ENCODE data around the gene MSRB2.

The MSRB2 gene

DNA sequence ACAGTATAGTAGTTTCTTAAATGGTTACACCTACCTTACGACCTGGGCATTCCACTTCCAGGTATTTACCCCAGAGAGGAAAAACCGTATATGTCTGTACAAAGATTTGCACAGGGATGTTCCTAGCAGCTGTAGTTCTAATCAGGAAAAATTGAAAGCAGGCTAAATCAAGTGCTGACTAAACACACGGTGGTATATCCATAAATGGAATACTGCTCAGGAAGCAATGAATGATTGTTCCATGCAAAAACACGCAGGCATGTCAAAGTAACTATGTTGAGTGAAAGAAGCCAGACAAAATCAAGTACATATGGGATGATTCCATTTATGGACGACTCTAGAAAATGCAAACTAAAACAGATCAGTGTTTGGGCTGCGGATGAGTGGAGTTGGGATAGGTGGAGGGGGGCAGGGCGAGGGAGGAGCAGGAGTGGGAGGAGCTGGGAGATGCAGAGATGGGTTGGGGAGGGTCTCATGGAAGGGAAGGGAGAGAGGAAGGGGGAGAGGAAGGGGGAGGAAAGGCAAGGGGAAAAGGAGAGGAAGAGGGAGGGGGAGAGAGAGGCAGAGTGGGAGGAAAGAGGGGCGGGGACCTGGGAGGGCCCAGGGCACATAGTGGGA, 484 bp upstream of the MSRB2 start:
- Histone ChIP-seq H3K9me3 (ENCODE audit: insufficient read depth, low read length) (no peaks in the 10 kb centered on the region), H3K9ac (ENCODE audit: insufficient read length, low read depth) (no peak overlapping the region), H3K4me1 (ENCODE audit: insufficient read depth, insufficient read length) (no peaks in the 10 kb centered on the region), H3K27me3 (ENCODE audit: insufficient read depth, insufficient read length) (no peaks in the 10 kb centered on the region), H3K4me3 (ENCODE audit: insufficient read length, low read depth) (no peak overlapping the region), H3K36me3 (ENCODE audit: insufficient read depth, insufficient read length, low read length) (no peaks in the 10 kb centered on the region)
- TF ChIP-seq SUZ12 (IDR thresholded peaks at IDR 0.05; ENCODE audit: extremely low read depth, insufficient read depth, insufficient read length) (no peak), ZNF274 (IDR thresholded peaks at IDR 0.05; ENCODE audit: low read depth, low read length) (no peak), YY1 (IDR thresholded peaks at IDR 0.05; ENCODE audit: insufficient read depth, insufficient read length) (no peak)
- no peak for DNase-seq (ENCODE audit: low read depth, low spot score)

DNA sequence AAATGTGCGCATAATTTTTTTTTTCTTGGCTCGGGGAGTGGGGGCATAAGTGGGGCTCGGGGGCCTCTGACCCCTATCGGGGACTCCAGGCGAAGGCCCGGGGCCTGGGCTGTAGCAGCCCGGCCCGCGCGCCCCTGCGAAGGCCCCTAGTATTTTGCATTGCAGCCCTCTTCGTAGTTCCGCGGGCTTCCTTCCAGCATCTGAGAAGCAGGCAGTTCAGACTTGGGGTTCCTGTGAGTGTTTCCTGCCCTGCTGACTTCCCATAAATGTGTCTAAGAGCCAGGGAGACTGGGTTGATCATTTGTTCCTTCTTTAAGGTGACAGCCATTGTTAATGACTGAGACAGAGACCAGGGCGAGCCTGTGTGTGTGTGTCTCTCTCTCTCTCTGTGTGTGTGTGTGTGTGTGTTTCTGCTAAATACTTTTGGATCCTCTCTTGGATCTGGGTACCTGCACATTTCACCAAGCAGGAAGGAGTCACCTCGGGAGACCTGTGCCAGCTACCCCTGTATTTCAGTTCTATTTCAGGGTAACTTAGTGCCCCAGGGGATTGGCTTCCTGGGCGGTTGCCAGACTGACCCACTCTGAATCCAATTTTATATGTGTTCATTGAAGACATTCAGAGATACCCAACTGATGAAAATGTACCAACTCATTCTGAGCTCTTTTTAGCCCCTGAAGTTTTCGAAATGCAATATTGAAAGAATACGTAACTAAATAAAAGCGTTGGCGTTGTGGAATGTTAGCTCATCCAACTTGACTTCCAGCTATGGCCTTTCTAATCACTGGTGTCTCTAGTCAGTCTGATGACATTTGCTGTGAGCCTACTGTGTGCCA, 805 bp downstream of the MSRB2 start:
- Histone ChIP-seq H3K9me3 (ENCODE audit: insufficient read depth, low read length) (no peaks in the 10 kb centered on the region; the same call in 1 of the 2 replicates), H3K27me3 (ENCODE audit: insufficient read depth, insufficient read length) (no peaks in the 10 kb centered on the region), H3K4me3 (ENCODE audit: insufficient read length, low read depth) (peak overlapping the region; percentile 62), H3K4me1 (ENCODE audit: insufficient read depth, insufficient read length) (no peaks in the 10 kb centered on the region), H3K9ac (ENCODE audit: insufficient read length, low read depth) (peak overlapping the region; percentile 88), H3K36me3 (ENCODE audit: insufficient read depth, insufficient read length, low read length) (no peaks in the 10 kb centered on the region)
- TF ChIP-seq ZNF274 (IDR thresholded peaks at IDR 0.05; ENCODE audit: low read depth, low read length) (no peak), YY1 (IDR thresholded peaks at IDR 0.05; ENCODE audit: insufficient read depth, insufficient read length) (no peak), SUZ12 (IDR thresholded peaks at IDR 0.05; ENCODE audit: extremely low read depth, insufficient read depth, insufficient read length) (no peak)
- no peak for DNase-seq (ENCODE audit: low read depth, low spot score)

DNA sequence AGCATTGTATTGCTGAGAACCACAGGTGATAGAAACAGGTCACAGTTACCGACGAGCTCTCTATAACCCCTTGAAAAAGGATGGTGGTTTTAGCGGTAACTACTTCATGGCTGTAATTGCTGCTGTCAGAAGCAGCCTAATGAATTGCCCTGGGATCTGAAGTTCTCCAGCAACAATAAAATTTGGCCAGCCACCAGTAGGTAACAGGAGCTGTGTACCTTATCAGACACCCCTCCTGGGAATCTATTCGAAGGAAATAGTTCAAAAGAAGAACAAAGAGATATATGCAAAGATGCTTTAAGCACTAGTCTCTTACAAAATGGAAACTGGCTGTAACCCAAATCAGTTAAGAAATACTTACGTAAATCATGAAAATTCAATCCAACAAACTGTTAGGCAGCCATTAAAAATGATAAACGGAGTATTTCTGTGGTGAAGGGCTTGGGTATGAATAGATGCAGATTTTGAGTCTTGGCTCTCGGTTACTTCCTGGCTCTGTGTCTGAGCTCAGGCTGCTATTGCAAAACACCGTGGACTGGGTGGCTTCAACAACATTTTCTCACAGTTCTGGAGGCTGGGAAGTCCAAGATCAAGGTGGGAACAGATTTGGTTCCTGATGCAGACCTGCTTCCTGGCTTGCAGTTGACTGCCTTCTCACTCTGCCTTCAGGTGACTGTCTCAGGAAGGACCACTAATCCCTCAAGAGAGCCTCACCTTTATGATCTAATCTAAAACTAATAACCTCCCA, 1.6 kb downstream of the MSRB2 start:
- Histone ChIP-seq H3K4me3 (ENCODE audit: insufficient read length, low read depth) (no peak overlapping the region), H3K27me3 (ENCODE audit: insufficient read depth, insufficient read length) (no peaks in the 10 kb centered on the region), H3K9me3 (ENCODE audit: insufficient read depth, low read length) (peaks cover 4% of the 10 kb centered on the region; the same call in 1 of the 2 replicates), H3K36me3 (ENCODE audit: insufficient read depth, insufficient read length, low read length) (no peaks in the 10 kb centered on the region), H3K9ac (ENCODE audit: insufficient read length, low read depth) (peak overlapping the region; percentile 88), H3K4me1 (ENCODE audit: insufficient read depth, insufficient read length) (no peaks in the 10 kb centered on the region)
- no peak for DNase-seq (ENCODE audit: low read depth, low spot score)
- no peak for TF ChIP-seq YY1 (IDR thresholded peaks at IDR 0.05; ENCODE audit: insufficient read depth, insufficient read length)
- TF ChIP-seq SUZ12 (IDR thresholded peaks at IDR 0.05; ENCODE audit: extremely low read depth, insufficient read depth, insufficient read length): no peak
- no peak for TF ChIP-seq ZNF274 (IDR thresholded peaks at IDR 0.05; ENCODE audit: low read depth, low read length)

DNA sequence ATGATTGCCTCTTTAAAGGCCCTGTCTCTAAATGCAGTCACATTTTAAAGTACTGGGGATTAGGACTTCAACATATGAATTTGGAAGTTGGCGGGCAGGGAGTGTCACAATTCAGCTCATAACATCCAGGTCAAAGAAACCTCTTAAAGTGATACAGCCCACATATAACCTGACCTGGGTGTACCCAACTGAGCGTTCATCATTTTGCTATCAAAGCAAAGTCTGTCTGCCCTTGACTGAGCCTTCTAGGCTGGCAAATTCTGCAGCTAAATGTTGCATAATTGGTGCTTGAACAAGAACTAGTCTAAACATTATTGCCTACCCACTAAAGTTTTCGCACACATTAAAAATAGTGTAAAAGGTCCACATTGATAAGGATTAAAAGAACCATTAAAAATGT, 3.7 kb downstream of the MSRB2 start:
- no peaks in the 10 kb centered on the region for H3K27me3 ChIP-seq (ENCODE audit: insufficient read depth, insufficient read length)
- H3K4me3 ChIP-seq (ENCODE audit: insufficient read length, low read depth): no peak overlapping the region
- no peak for TF ChIP-seq SUZ12 (IDR thresholded peaks at IDR 0.05; ENCODE audit: extremely low read depth, insufficient read depth, insufficient read length)
- TF ChIP-seq ZNF274 (IDR thresholded peaks at IDR 0.05; ENCODE audit: low read depth, low read length): no peak
- TF ChIP-seq YY1 (IDR thresholded peaks at IDR 0.05; ENCODE audit: insufficient read depth, insufficient read length): no peak
- DNase-seq (ENCODE audit: low read depth, low spot score): no peak
- no peaks in the 10 kb centered on the region for H3K4me1 ChIP-seq (ENCODE audit: insufficient read depth, insufficient read length)
- H3K9ac ChIP-seq (ENCODE audit: insufficient read length, low read depth): no peak overlapping the region
- H3K36me3 ChIP-seq (ENCODE audit: insufficient read depth, insufficient read length, low read length): peaks cover 1% of the 10 kb centered on the region
- H3K9me3 ChIP-seq (ENCODE audit: insufficient read depth, low read length): peaks cover 4% of the 10 kb centered on the region; the same call in 1 of the 2 replicates

DNA sequence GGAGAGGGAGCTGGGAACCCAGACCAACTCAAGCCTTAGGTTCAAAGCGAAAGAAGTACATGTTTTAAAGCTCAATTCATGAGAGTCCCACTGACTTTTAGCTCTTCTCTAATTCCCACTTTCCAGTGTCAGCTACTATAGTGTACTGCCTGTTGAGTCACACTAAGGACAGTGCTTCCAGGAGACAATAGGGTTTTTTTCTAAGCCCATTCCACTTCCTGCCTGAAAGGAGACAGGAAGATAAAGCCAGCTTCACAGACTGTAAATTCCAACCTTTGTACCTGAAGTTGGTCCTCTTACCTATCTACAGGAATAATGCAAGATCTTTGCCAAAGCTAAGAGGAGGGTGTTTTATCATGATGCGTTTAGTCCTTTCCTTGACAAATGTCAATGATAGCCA, 4.4 kb downstream of the MSRB2 start:
- DNase-seq (ENCODE audit: low read depth, low spot score): no peak
- no peaks in the 10 kb centered on the region for H3K4me1 ChIP-seq (ENCODE audit: insufficient read depth, insufficient read length)
- no peak overlapping the region for H3K4me3 ChIP-seq (ENCODE audit: insufficient read length, low read depth)
- H3K9me3 ChIP-seq (ENCODE audit: insufficient read depth, low read length): peaks cover 4% of the 10 kb centered on the region; the same call in 1 of the 2 replicates
- peaks cover 9% of the 10 kb centered on the region for H3K36me3 ChIP-seq (ENCODE audit: insufficient read depth, insufficient read length, low read length)
- no peak overlapping the region for H3K9ac ChIP-seq (ENCODE audit: insufficient read length, low read depth)
- no peak for TF ChIP-seq ZNF274 (IDR thresholded peaks at IDR 0.05; ENCODE audit: low read depth, low read length)
- no peak for TF ChIP-seq SUZ12 (IDR thresholded peaks at IDR 0.05; ENCODE audit: extremely low read depth, insufficient read depth, insufficient read length)
- no peak for TF ChIP-seq YY1 (IDR thresholded peaks at IDR 0.05; ENCODE audit: insufficient read depth, insufficient read length)
- no peaks in the 10 kb centered on the region for H3K27me3 ChIP-seq (ENCODE audit: insufficient read depth, insufficient read length)

DNA sequence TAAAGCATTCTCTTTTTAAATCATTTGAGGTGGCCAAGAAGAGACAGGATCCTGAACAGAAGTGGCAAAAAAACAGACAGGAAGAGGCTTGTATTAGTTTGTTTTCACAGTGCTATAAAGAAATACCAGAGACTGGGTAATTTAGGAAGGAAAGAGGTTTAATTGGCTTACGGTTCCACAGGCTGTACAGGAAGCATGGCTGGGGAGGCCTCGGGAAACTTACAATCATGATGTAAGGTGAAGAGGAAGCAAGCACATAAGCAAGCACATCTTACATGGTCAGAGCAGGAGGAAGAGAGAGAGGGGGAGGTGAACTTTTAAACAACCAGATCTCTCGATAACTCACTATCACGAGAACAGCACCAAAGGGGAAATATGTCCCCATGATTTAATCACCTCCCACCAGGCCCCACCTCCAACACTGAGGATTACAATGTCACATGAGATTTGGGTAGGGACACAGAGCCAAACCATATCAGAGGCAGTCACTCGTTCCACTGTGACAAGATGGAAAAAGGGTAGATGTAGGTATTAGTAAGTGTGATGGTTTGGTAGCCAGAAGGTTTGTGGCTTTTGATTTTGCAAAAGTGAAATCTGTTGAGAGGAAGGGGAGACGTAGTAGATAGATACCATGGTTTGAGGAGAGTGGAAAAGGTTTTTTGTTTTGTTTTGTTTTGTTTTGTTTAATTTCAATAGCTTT, 5.1 kb downstream of the MSRB2 start:
- Histone ChIP-seq H3K4me1 (ENCODE audit: insufficient read depth, insufficient read length) (no peaks in the 10 kb centered on the region), H3K4me3 (ENCODE audit: insufficient read length, low read depth) (no peak overlapping the region), H3K27me3 (ENCODE audit: insufficient read depth, insufficient read length) (no peaks in the 10 kb centered on the region), H3K9me3 (ENCODE audit: insufficient read depth, low read length) (peaks cover 4% of the 10 kb centered on the region; the same call in 1 of the 2 replicates), H3K9ac (ENCODE audit: insufficient read length, low read depth) (no peak overlapping the region), H3K36me3 (ENCODE audit: insufficient read depth, insufficient read length, low read length) (peaks cover 12% of the 10 kb centered on the region)
- TF ChIP-seq ZNF274 (IDR thresholded peaks at IDR 0.05; ENCODE audit: low read depth, low read length) (no peak), YY1 (IDR thresholded peaks at IDR 0.05; ENCODE audit: insufficient read depth, insufficient read length) (no peak), SUZ12 (IDR thresholded peaks at IDR 0.05; ENCODE audit: extremely low read depth, insufficient read depth, insufficient read length) (no peak)
- DNase-seq (ENCODE audit: low read depth, low spot score): no peak

All from NT2/D1 (cell line).